RPMI8226 (cell line): Measurements from ENCODE around the gene EPS8L2.
"Not testable (repeated sequence)": the region's sequence is repeated elsewhere in the genome, so short reads cannot be mapped to it uniquely, and the experiment has no call there.

Experiments used
- DNase-seq: peaks from one replicate; pipeline ENCODE4 v3.0.0-alpha.2; 2015

The EPS8L2 gene

GRCh38 chr11:705646-706438, at the start of gene EPS8L2:
Gene EPS8L2 (plus strand): TSS chr11:706231. CDS start chr11:709408, 3,177 bp downstream.
- no peak for DNase-seq

- DNase-seq, result no peak
These were observed 49.6 kb upstream of the EPS8L2 start for GRCh38 chr11:656426-656825.

- no peak for DNase-seq
These were observed 49.2 kb upstream of the EPS8L2 start for GRCh38 chr11:656866-657265.

- DNase-seq, result no peak
These were observed 48.3 kb upstream of the EPS8L2 start for GRCh38 chr11:657691-658126.

GRCh38 chr11:659532-660085, 46.4 kb upstream of the EPS8L2 start:
- DNase-seq, result no peak

GRCh38 chr11:660281-660680, 45.8 kb upstream of the EPS8L2 start:
- DNase-seq, result no peak

GRCh38 chr11:660681-661444, 45.2 kb upstream of the EPS8L2 start:
- no peak for DNase-seq

GRCh38 chr11:662689-663274, 43.2 kb upstream of the EPS8L2 start:
- DNase-seq, result peak; percentile 41

GRCh38 chr11:665062-665703, 40.8 kb upstream of the EPS8L2 start:
- no peak for DNase-seq

- peak; percentile 43 for DNase-seq
These were observed 40.2 kb upstream of the EPS8L2 start for GRCh38 chr11:665704-666281.

- no peak for DNase-seq
These were observed 32.2 kb upstream of the EPS8L2 start for GRCh38 chr11:673866-674265.

GRCh38 chr11:674406-674805, 31.6 kb upstream of the EPS8L2 start:
- no peak for DNase-seq

GRCh38 chr11:678297-678696, 27.7 kb upstream of the EPS8L2 start:
- DNase-seq, result no peak

- DNase-seq, result no peak
These were observed 26.5 kb upstream of the EPS8L2 start for GRCh38 chr11:679271-680207.

GRCh38 chr11:680476-680875, 25.6 kb upstream of the EPS8L2 start:
- DNase-seq, result no peak

- DNase-seq, result no peak
These were observed 25.1 kb upstream of the EPS8L2 start for GRCh38 chr11:680970-681369.

GRCh38 chr11:686451-687243, 19.4 kb upstream of the EPS8L2 start:
- no peak for DNase-seq

GRCh38 chr11:687751-688150, 18.3 kb upstream of the EPS8L2 start:
- DNase-seq, result no peak

- DNase-seq, result no peak
These were observed 17.4 kb upstream of the EPS8L2 start for GRCh38 chr11:688681-689080.

- DNase-seq, result no peak
These were observed 16.4 kb upstream of the EPS8L2 start for GRCh38 chr11:689625-690024.

- DNase-seq, result not testable (repeated sequence)
These were observed 15.8 kb upstream of the EPS8L2 start for GRCh38 chr11:690244-690643.
